K562 (cell line): ENCODE results near the gene GET3. TPM values are rescaled to one million over a fixed set of nuclear protein-coding genes. Genes with fewer than 3 reads are reported as not detected.
A peak's percentile ranks its signal among the peaks of the same experiment; 100 is the strongest.

Experiments
- DIDO1 ChIP-seq: fragments of 450-650 bp; IDR thresholded peaks from 2 replicates; pipeline ENCODE4 v1.6.1; 2016; ENCODE audit warnings: low read depth, missing biosample characterization, missing genetic modification characterization
- EHMT2 ChIP-seq: fragments of 450-650 bp; IDR thresholded peaks from 2 replicates; pipeline ENCODE4 v1.6.1; 2018; ENCODE audit warnings: antibody characterized with exemption
- HEY1 ChIP-seq: fragments of 250-450 bp; sonication (Bioruptor Pico); IDR thresholded peaks from 2 replicates; pipeline ENCODE4 v1.5.0; 2020; ENCODE audit warnings: mild to moderate bottlenecking, moderate library complexity, borderline replicate concordance
- HOMEZ ChIP-seq: fragments of 250-450 bp; sonication (Bioruptor Pico); IDR thresholded peaks from 2 replicates; pipeline ENCODE4 v1.4.0; 2020; ENCODE audit warnings: mild to moderate bottlenecking, moderate library complexity
- MED1 ChIP-seq: sonication (generic); formaldehyde crosslinking; IDR thresholded peaks from 2 replicates; pipeline ENCODE4 v1.8.1; 2023; ENCODE audit warnings: missing genetic modification reagents, borderline replicate concordance
- MYNN ChIP-seq, 2 experiments: sonication (generic); formaldehyde crosslinking in 1 of 2; IDR thresholded peaks; 2 replicates each; pipeline versions ENCODE4 v1.5.0 to v1.6.1; 2016 to 2020; ENCODE audit warnings: antibody characterized with exemption in 1 of 2, missing genetic modification reagents in 1 of 2
- PHB ChIP-seq: fragments of 250-450 bp; sonication (Bioruptor Pico); IDR thresholded peaks from 2 replicates; pipeline ENCODE4 v1.5.0; 2021
- SAFB2 ChIP-seq: fragments of 200-400 bp; formaldehyde crosslinking; IDR thresholded peaks from 2 replicates; pipeline ENCODE4 v1.6.1; 2018; ENCODE audit warnings: borderline replicate concordance, low read length, low read depth, moderate library complexity; ENCODE audit not compliant: severe bottlenecking
- YY1 ChIP-seq, 3 experiments: IDR thresholded peaks; 2 replicates each; pipeline ENCODE4 v1.6.1; 2011; ENCODE audit warnings: low read length in 2 of 3, mild to moderate bottlenecking in 2 of 3, moderate library complexity in 2 of 3, borderline replicate concordance in 1 of 3, control low read depth in 1 of 3, low read depth in 1 of 3; ENCODE audit not compliant: insufficient read depth in 3 of 3, insufficient replicate concordance in 2 of 3, control insufficient read depth in 1 of 3, insufficient read length in 1 of 3; ENCODE audit errors: extremely low read depth in 1 of 3
- ZBTB40 ChIP-seq, 2 experiments: fragments of 450-650 bp in 1 of 2; sonication (generic) in 1 of 2; formaldehyde crosslinking in 1 of 2; IDR thresholded peaks; 2 replicates each; pipeline versions ENCODE4 v1.7.1 to v1.9.0; 2016 to 2022; ENCODE audit warnings: inconsistent platforms in 1 of 2, mild to moderate bottlenecking in 1 of 2, missing genetic modification reagents in 1 of 2
- ZBTB5 ChIP-seq: fragments of 450-650 bp; IDR thresholded peaks from 2 replicates; pipeline ENCODE4 v1.6.1; 2017; ENCODE audit warnings: antibody characterized with exemption
- ZSCAN32 ChIP-seq: fragments of 450-650 bp; formaldehyde crosslinking; IDR thresholded peaks from 2 replicates; pipeline ENCODE4 v1.4.0; 2020; ENCODE audit warnings: mild to moderate bottlenecking, moderate library complexity
- polyA plus RNA-seq, 8 experiments: library from polyadenylated mRNA; depleted of rRNA in 4 of 8; stranded (reverse) in 5 of 8; unstranded in 3 of 8; fragments of >200 nt; fragmentation: Nextera tagmentation in 2 of 8; fragmentation: Illumina TruSeq in 1 of 8; extraction: Ambion mirVana in 2 of 8; extraction: Trizol in 1 of 8; gene quantifications; 2 replicates each; pipeline versions ENCODE4 v1.2.1 to v1.2.3, GENCODE V29; 2011 to 2014; ENCODE audit warnings: inconsistent platforms in 1 of 8, missing spikeins in 1 of 8
- total RNA-seq, 7 experiments: library from RNA; depleted of rRNA in 6 of 7; stranded (reverse); fragments of >200 nt in 6 of 7; fragmentation: Illumina TruSeq in 2 of 7; extraction: Trizol in 2 of 7; gene quantifications; 2 replicates each; pipeline versions ENCODE4 v1.2.1 to v1.2.3, GENCODE V29; 2011 to 2021; ENCODE audit warnings: low replicate concordance in 1 of 7

GET3 gene
- total and polyA plus RNA-seq, 9 of the 15 experiments (the other 6 are each of a cell fraction or from before 2014, with no cell fraction given), result 8.3 to 83.5 (median 51.8) TPM

GRCh38 chr19:12696366-12697335 lies 40.6 kb upstream of the GET3 start, which contains the start of gene FBXW9 (continued):
- peak in 1 of 3 experiments; percentile 34 for TF ChIP-seq YY1 (IDR thresholded peaks at IDR 0.05; ENCODE audit: borderline replicate concordance in 1 of 3, control insufficient read depth in 1 of 3, extremely low read depth in 1 of 3, insufficient read depth in 3 of 3, insufficient read length in 1 of 3, insufficient replicate concordance in 2 of 3, low read depth in 1 of 3, low read length in 2 of 3)
- TF ChIP-seq HOMEZ (CRISPR knock-in tag), result no peak
- TF ChIP-seq ZBTB40 (IDR thresholded peaks at IDR 0.05), result peak; percentile 97
- TF ChIP-seq ZBTB40 (CRISPR knock-in tag; IDR thresholded peaks at IDR 0.05), result no peak
- no peak for TF ChIP-seq ZSCAN32 (CRISPR knock-in tag)
- TF ChIP-seq MYNN (IDR thresholded peaks at IDR 0.05), result 0 out of 2 replicates have a peak, but pooled peaks have one; percentile 35
- no peak for TF ChIP-seq MYNN (CRISPR knock-in tag; IDR thresholded peaks at IDR 0.05)
- no peak for TF ChIP-seq MED1 (CRISPR knock-in tag)
- no peak for TF ChIP-seq SAFB2
- TF ChIP-seq EHMT2, result no peak
- no peak for TF ChIP-seq ZBTB5
- no peak for TF ChIP-seq PHB (CRISPR knock-in tag)
- TF ChIP-seq HEY1 (CRISPR knock-in tag), result no peak
- TF ChIP-seq DIDO1 (tag), result peak; percentile 77; the same call in 1 of the 2 replicates
